ENCODE measurements around the gene TOMM40L.

DNA sequence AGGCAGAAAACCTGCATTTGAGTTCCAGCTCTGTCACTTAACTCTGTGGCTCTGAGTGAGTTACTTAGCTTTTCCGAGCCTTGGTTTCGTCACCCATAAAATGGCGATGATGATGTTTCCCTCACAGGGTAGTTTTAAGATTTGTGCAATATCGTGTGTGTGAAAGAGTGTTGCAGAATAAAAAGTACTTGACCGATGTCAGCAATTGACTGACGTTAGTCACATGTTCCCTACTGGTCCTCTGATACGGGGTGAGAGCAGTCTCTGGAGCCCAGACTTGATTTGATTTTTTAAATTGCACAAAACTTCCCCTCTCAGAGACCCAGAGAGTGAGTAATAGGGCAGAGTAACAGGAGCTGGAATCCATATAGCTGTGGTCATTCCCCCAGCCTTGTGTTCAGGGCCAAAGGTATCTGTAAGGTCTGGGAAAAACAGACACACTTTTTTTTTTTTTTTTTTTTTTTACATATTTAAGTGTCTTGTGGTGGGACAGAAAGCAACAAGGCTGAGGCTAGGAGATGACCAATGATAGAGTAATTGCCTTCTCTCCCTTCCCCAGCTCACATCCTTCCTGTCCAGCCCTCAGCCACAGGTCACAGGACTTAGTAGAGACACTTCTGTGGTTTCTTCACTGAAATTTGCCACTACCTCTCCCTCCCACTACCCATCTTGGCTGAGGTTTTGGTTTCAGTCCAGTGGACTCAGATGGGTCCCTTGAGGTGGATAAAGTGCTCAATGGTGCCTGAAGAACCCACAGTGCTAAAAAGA, 8.7 kb upstream of the TOMM40L start:
- TF ChIP-seq, protein P1, sequence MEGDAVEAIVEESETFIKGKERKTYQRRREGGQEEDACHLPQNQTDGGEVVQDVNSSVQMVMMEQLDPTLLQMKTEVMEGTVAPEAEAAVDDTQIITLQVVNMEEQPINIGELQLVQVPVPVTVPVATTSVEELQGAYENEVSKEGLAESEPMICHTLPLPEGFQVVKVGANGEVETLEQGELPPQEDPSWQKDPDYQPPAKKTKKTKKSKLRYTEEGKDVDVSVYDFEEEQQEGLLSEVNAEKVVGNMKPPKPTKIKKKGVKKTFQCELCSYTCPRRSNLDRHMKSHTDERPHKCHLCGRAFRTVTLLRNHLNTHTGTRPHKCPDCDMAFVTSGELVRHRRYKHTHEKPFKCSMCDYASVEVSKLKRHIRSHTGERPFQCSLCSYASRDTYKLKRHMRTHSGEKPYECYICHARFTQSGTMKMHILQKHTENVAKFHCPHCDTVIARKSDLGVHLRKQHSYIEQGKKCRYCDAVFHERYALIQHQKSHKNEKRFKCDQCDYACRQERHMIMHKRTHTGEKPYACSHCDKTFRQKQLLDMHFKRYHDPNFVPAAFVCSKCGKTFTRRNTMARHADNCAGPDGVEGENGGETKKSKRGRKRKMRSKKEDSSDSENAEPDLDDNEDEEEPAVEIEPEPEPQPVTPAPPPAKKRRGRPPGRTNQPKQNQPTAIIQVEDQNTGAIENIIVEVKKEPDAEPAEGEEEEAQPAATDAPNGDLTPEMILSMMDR (IDR thresholded peaks at IDR 0.05): no peak
- TF ChIP-seq POLR2A (IDR thresholded peaks at IDR 0.05): no peak

All from adrenal gland (tissue), 5 donors.